Measurements from ENCODE around the gene PIP5K1B.

PIP5K1B gene

GRCh38 chr9:68725070-68725469, 20.0 kb downstream of the PIP5K1B start:
- Histone ChIP-seq H3K4me1 (no peaks in the 10 kb centered on the region), H3K4me3 (ENCODE audit: low read depth, low read length) (no peak overlapping the region), H3K36me3 (ENCODE audit: control insufficient read depth, insufficient read depth, low read length) (no peaks in the 10 kb centered on the region), H2AFZ (no peak overlapping the region), H3K27me3 (ENCODE audit: control insufficient read depth, insufficient read depth, low read length) (no peaks in the 10 kb centered on the region), H3K9ac (no peak overlapping the region), H3K27ac (no peak overlapping the region), H3K4me2 (ENCODE audit: low read length) (no peak overlapping the region), H3K9me3 (ENCODE audit: control insufficient read depth, low read length) (no peaks in the 10 kb centered on the region), H3K79me2 (no peaks in the 10 kb centered on the region)
- TF ChIP-seq CTCF (IDR thresholded peaks at IDR 0.05), result no peak

- H3K4me3 ChIP-seq (ENCODE audit: low read depth, low read length), result no peak overlapping the region
- no peak overlapping the region for H3K27ac ChIP-seq
- no peak overlapping the region for H2AFZ ChIP-seq
- no peaks in the 10 kb centered on the region for H3K9me3 ChIP-seq (ENCODE audit: control insufficient read depth, low read length)
- H3K9ac ChIP-seq, result no peak overlapping the region
- H3K27me3 ChIP-seq (ENCODE audit: control insufficient read depth, insufficient read depth, low read length), result no peaks in the 10 kb centered on the region
- no peaks in the 10 kb centered on the region for H3K4me1 ChIP-seq
- TF ChIP-seq CTCF (IDR thresholded peaks at IDR 0.05), result no peak
- no peaks in the 10 kb centered on the region for H3K36me3 ChIP-seq (ENCODE audit: control insufficient read depth, insufficient read depth, low read length)
- no peak overlapping the region for H3K4me2 ChIP-seq (ENCODE audit: low read length)
- no peaks in the 10 kb centered on the region for H3K79me2 ChIP-seq
Observed at GRCh38 chr9:68726489-68726888, 21.4 kb downstream of the PIP5K1B start.

DNA sequence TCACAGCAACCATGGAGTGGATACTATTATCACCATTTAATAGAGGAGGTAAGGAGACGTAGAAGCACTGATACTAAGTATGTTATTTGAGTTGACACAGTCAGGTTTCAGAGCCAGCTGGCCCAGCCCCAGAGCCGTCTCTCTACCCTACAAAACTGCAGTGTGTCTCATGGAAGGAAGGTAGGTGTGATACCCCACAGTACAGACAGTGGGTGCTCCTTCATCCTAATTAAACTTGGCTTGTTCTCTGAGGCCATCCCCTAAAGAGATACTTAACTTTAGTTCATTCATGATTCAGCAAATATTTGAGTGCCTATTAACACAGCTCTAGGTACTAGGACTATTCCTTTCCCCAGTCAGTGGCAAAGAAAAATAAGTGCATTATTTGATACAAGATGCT, 22.6 kb downstream of the PIP5K1B start:
- Histone ChIP-seq H2AFZ (no peak overlapping the region), H3K4me1 (no peaks in the 10 kb centered on the region), H3K9ac (no peak overlapping the region), H3K36me3 (ENCODE audit: control insufficient read depth, insufficient read depth, low read length) (no peaks in the 10 kb centered on the region), H3K79me2 (no peaks in the 10 kb centered on the region), H3K4me3 (ENCODE audit: low read depth, low read length) (no peak overlapping the region), H3K4me2 (ENCODE audit: low read length) (no peak overlapping the region), H3K27me3 (ENCODE audit: control insufficient read depth, insufficient read depth, low read length) (no peaks in the 10 kb centered on the region), H3K27ac (no peak overlapping the region), H3K9me3 (ENCODE audit: control insufficient read depth, low read length) (no peaks in the 10 kb centered on the region)
- TF ChIP-seq CTCF (IDR thresholded peaks at IDR 0.05), result no peak

DNA sequence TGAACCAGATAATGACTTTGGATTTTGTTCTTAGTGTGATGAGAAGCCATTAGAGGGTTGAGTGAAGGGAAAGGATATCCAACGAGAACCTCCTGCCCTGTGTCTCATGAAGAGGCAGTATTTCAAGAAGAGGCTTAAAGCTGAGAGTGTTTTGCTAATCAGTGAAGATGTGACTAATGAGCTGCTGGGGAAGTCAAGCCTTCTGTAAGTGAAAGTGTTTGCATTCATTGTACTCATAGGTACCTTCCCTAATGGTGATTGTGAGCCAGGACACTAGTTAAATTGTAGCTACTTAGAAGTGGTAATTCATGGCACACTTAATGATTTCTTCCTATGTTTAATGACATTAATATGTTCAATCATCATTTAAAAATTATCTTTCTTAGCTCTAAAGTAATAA, 23.7 kb downstream of the PIP5K1B start:
- Histone ChIP-seq H3K36me3 (ENCODE audit: control insufficient read depth, insufficient read depth, low read length) (no peaks in the 10 kb centered on the region), H3K4me1 (no peaks in the 10 kb centered on the region), H3K27me3 (ENCODE audit: control insufficient read depth, insufficient read depth, low read length) (no peaks in the 10 kb centered on the region), H3K4me3 (ENCODE audit: low read depth, low read length) (no peak overlapping the region), H3K9me3 (ENCODE audit: control insufficient read depth, low read length) (no peaks in the 10 kb centered on the region), H2AFZ (no peak overlapping the region), H3K27ac (no peak overlapping the region), H3K4me2 (ENCODE audit: low read length) (no peak overlapping the region), H3K9ac (no peak overlapping the region), H3K79me2 (no peaks in the 10 kb centered on the region)
- TF ChIP-seq CTCF (IDR thresholded peaks at IDR 0.05), result no peak

DNA sequence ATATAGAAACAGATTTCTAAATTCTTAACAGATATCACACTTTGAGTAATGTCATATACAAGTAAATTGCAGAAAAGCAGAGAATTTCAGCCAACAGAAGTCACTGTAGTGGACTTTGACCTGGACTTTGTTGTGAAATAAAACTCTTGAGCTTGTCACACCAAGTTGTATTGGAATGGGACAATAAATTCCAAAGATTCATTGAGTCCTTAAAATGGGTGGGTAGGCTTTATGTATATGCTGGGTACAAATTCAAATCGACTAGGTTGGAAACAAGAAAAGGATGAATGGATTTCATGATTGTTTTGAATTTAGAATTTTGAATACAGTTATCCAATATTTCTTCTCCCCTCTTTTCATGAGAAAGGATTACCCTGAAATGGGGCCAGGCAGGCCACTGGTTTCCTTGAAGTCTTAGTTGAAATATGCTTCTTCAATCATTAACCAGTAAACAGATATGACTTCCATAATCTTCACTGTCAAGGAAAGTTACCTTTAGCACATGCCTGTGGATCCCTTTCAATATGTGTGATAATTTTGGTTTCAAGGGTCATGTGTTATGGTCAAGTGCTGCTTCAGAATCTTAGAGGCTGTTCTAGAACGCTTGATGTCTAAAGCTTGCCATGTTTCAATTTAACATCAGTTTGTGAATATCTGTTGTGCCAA, 25.7 kb downstream of the PIP5K1B start:
- H3K79me2 ChIP-seq, result no peaks in the 10 kb centered on the region
- no peak overlapping the region for H3K4me3 ChIP-seq (ENCODE audit: low read depth, low read length)
- H3K4me2 ChIP-seq (ENCODE audit: low read length), result no peak overlapping the region
- H3K27me3 ChIP-seq (ENCODE audit: control insufficient read depth, insufficient read depth, low read length), result no peaks in the 10 kb centered on the region
- no peaks in the 10 kb centered on the region for H3K4me1 ChIP-seq
- no peak overlapping the region for H3K9ac ChIP-seq
- H2AFZ ChIP-seq, result no peak overlapping the region
- no peak for TF ChIP-seq CTCF (IDR thresholded peaks at IDR 0.05)
- no peak overlapping the region for H3K27ac ChIP-seq
- H3K36me3 ChIP-seq (ENCODE audit: control insufficient read depth, insufficient read depth, low read length), result no peaks in the 10 kb centered on the region
- H3K9me3 ChIP-seq (ENCODE audit: control insufficient read depth, low read length), result no peaks in the 10 kb centered on the region
